H1 (cell line): ENCODE results near the gene GIMAP7.

Source experiments
- CBX8 ChIP-seq: fragments of 300-800, 300-1000 bp; sonication (generic); IDR thresholded peaks from 2 replicates; pipeline ENCODE4 v1.7.1; 2016; ENCODE audit warnings: low read depth, low read length, borderline replicate concordance
- CEBPB ChIP-seq: IDR thresholded peaks from 2 replicates; pipeline ENCODE4 v1.6.1; 2012; ENCODE audit warnings: low read depth, low read length
- CTCF ChIP-seq, 3 experiments: IDR thresholded peaks; 1 replicate in 2 of 3; 2 replicates in 1 of 3; pipeline versions ENCODE4 v1.5.1 to v1.6.1; 2011; ENCODE audit warnings: low read length in 3 of 3, mild to moderate bottlenecking in 3 of 3, inconsistent platforms in 2 of 3, low read depth in 1 of 3, moderate library complexity in 1 of 3; ENCODE audit not compliant: insufficient read depth in 1 of 3; ENCODE audit errors: control extremely low read depth in 1 of 3
- EP300 ChIP-seq, 2 experiments: IDR thresholded peaks; 1 replicate in 1 of 2; 2 replicates in 1 of 2; pipeline ENCODE4 v1.6.1; 2011 to 2012; ENCODE audit warnings: low read depth in 2 of 2, low read length in 2 of 2, mild to moderate bottlenecking in 2 of 2, borderline replicate concordance in 1 of 2, inconsistent platforms in 1 of 2, moderate library complexity in 1 of 2
- EZH2 ChIP-seq: fragments of 200-600 bp; sonication (generic); IDR thresholded peaks from 2 replicates; pipeline ENCODE4 v1.7.1; 2012; ENCODE audit warnings: low read depth, mild to moderate bottlenecking, moderate library complexity, low read length, inconsistent platforms; ENCODE audit not compliant: severe bottlenecking
- JUN ChIP-seq: IDR thresholded peaks from 2 replicates; pipeline ENCODE4 v1.6.1; 2011; ENCODE audit warnings: low read depth, mild to moderate bottlenecking, improper control_type of control experiment, low read length
- JUND ChIP-seq: IDR thresholded peaks from 2 replicates; pipeline ENCODE4 v1.6.1; 2011; ENCODE audit warnings: mild to moderate bottlenecking, improper control_type of control experiment, low read length
- NRF1 ChIP-seq: IDR thresholded peaks from 2 replicates; pipeline ENCODE4 v1.6.1; 2011; ENCODE audit warnings: mild to moderate bottlenecking, low read depth, low read length, improper control_type of control experiment
- POLR2A ChIP-seq, 2 experiments: IDR thresholded peaks; 1 replicate in 1 of 2; 2 replicates in 1 of 2; pipeline ENCODE4 v1.6.1; 2011; ENCODE audit warnings: low read depth in 2 of 2, low read length in 2 of 2, mild to moderate bottlenecking in 2 of 2; ENCODE audit errors: control extremely low read depth in 1 of 2
- SP2 ChIP-seq: IDR thresholded peaks from 2 replicates; pipeline ENCODE4 v1.6.1; 2012; ENCODE audit warnings: mild to moderate bottlenecking, low read length, inconsistent platforms
- TBP ChIP-seq: IDR thresholded peaks from 2 replicates; pipeline ENCODE4 v1.6.1; 2011; ENCODE audit warnings: low read depth, low read length, improper control_type of control experiment

DNA sequence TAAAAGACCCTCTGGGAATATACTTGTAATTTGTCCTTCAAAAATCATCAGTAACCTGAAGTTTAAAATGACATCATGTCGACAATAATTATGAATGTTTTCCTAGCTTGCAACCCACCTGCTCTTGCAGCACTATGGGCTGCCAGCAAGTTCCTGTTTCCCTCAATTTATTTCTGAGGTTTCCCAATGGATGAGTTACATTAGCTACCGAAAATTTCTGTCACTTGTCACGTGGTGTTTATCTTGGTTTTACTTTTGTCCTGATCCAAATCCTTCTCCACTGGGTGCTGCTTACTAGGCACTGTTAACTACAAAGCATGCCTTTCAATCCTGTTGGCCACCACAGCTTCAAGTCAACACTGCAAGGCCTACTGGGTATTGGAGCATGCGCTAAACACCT is 32.8 kb upstream of the GIMAP7 start:
- TF ChIP-seq CEBPB (no peak), TBP (no peak), JUND (no peak), POLR2A (IDR thresholded peaks at IDR 0.05; ENCODE audit: control extremely low read depth in 1 of 2, low read depth in 2 of 2, low read length in 2 of 2) (no peak), NRF1 (no peak), JUN (no peak), CTCF (IDR thresholded peaks at IDR 0.05; ENCODE audit: control extremely low read depth in 1 of 3, insufficient read depth in 1 of 3, low read depth in 1 of 3, low read length in 3 of 3) (no peak), EP300 (IDR thresholded peaks at IDR 0.05; ENCODE audit: borderline replicate concordance in 1 of 2, low read depth in 2 of 2, low read length in 2 of 2) (no peak), EZH2 (no peak), SP2 (no peak), CBX8 (no peak)
